Stomach smooth muscle (tissue), 2 donors: ENCODE measurements around the gene CECR2.
A peak's percentile ranks its signal among the peaks of the same experiment; 100 is the strongest.

Experiments
- H3K27ac ChIP-seq: one replicate; pipeline ENCODE4 v1.7.0; 2013; ENCODE audit warnings: mild to moderate bottlenecking, low read length, inconsistent platforms
- H3K27me3 ChIP-seq, 2 donors: one replicate each; pipeline ENCODE4 v1.7.0; 2013; ENCODE audit warnings: low read length in 2 of 2; ENCODE audit not compliant: insufficient read depth in 2 of 2, control insufficient read depth in 1 of 2
- H3K36me3 ChIP-seq, 2 donors: one replicate each; pipeline ENCODE4 v1.7.0; 2013; ENCODE audit warnings: low read length in 2 of 2; ENCODE audit not compliant: control insufficient read depth in 2 of 2, insufficient read depth in 2 of 2
- H3K4me1 ChIP-seq: one replicate; pipeline ENCODE4 v1.7.0; 2013; ENCODE audit warnings: low read length; ENCODE audit not compliant: control insufficient read depth, insufficient read depth
- H3K4me3 ChIP-seq, 2 donors: one replicate each; pipeline ENCODE4 v1.7.0; 2013; ENCODE audit warnings: low read length in 2 of 2
- H3K9ac ChIP-seq, 2 donors: one replicate each; pipeline ENCODE4 v1.7.0; 2013; ENCODE audit warnings: low read length in 2 of 2, mild to moderate bottlenecking in 1 of 2
- H3K9me3 ChIP-seq, 2 donors: one replicate each; pipeline ENCODE4 v1.7.0; 2013; ENCODE audit warnings: low read length in 2 of 2; ENCODE audit not compliant: control insufficient read depth in 2 of 2
- donor health status: healthy.
- donor health status: Pancreatic carcinoma.

CECR2 gene

DNA sequence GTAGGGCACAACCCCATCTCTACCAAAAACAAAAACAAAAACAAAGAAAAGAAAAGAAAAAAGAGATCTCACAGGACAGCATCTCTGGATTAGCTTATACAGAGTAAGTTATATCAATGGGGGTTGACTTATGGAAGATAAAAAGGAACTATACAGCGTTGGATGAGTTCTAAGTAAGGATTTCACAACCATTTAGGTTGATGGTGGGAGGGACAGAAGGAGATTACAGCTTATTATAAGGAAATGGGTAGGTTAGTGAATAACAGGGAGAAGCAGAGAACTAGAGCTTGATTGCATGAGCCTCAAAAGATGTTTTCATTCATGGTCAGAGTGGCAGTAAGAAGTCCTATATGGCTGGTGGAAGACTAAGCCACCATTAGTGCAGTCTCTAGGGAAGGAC, 60.3 kb downstream of the CECR2 start:
- H3K9me3 ChIP-seq: no peaks in the 10 kb centered on the region
- no peak overlapping the region for H3K27ac ChIP-seq
- H3K4me1 ChIP-seq: no peaks in the 10 kb centered on the region

GRCh38 chr22:17430412-17430811, 61.2 kb downstream of the CECR2 start:
- H3K4me1 ChIP-seq: no peaks in the 10 kb centered on the region
- no peak overlapping the region for H3K27ac ChIP-seq
- no peaks in the 10 kb centered on the region for H3K9me3 ChIP-seq
- no peak overlapping the region for H3K4me3 ChIP-seq
- H3K36me3 ChIP-seq: no peaks in the 10 kb centered on the region
- H3K27me3 ChIP-seq: no peaks in the 10 kb centered on the region
- H3K9ac ChIP-seq: no peak overlapping the region

More for the DNA sequence above, 60.3 kb downstream of the CECR2 start:
- Histone ChIP-seq H3K27me3 (no peaks in the 10 kb centered on the region), H3K4me3 (no peak overlapping the region), H3K36me3 (no peaks in the 10 kb centered on the region), H3K9ac (no peak overlapping the region)

DNA sequence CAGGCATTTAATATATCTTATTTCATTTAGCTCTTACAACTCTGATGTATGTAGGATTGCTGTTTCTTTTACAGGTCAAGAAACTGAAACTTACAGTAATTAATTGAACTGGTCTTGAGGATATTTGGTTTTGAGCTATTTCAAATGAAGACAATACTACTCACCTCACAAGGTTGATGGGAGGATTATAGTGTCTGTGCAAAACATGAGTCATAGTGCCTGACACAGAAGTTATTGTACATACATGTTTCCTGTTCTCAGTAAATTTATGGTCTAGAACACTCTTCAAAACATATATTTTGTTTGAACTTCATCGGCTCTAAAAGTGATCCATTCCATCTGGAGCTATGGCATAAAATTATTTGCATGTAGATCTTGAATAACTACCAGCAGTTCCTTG, 61.9 kb downstream of the CECR2 start:
- H3K27me3 ChIP-seq: no peaks in the 10 kb centered on the region
- no peaks in the 10 kb centered on the region for H3K9me3 ChIP-seq
- no peak overlapping the region for H3K27ac ChIP-seq
- H3K9ac ChIP-seq: no peak overlapping the region
- H3K36me3 ChIP-seq: no peaks in the 10 kb centered on the region
- H3K4me3 ChIP-seq: no peak overlapping the region
- H3K4me1 ChIP-seq: no peaks in the 10 kb centered on the region

DNA sequence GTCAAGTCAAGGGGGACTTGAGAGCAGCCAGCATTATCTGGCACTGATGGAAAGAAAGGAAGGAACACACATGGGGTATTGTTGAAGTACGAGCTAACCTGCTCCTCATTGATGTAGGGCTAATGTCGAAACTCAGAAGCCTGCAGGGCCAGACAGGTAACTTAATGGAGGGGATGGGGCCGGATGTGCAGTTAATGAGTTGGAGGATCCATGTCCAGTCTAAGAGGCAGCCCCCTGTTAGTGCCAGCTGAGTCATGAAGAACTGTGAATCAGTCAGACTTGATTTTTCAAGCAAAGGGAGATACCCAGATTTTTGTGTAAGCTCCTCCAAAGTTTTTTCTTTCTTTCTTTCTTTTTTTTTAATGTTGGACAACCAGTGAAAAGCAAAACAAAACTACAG, 65.6 kb downstream of the CECR2 start:
- Histone ChIP-seq H3K36me3 (no peaks in the 10 kb centered on the region), H3K27me3 (no peaks in the 10 kb centered on the region), H3K4me3 (no peak overlapping the region), H3K27ac (no peak overlapping the region), H3K9ac (no peak overlapping the region), H3K4me1 (no peaks in the 10 kb centered on the region), H3K9me3 (no peaks in the 10 kb centered on the region)

- H3K27ac ChIP-seq: no peak overlapping the region
- no peaks in the 10 kb centered on the region for H3K9me3 ChIP-seq
- H3K4me3 ChIP-seq: no peak overlapping the region
- H3K9ac ChIP-seq: no peak overlapping the region
- no peaks in the 10 kb centered on the region for H3K4me1 ChIP-seq
- H3K27me3 ChIP-seq: no peaks in the 10 kb centered on the region
- H3K36me3 ChIP-seq: no peaks in the 10 kb centered on the region
Observed at GRCh38 chr22:17435375-17435774, 66.1 kb downstream of the CECR2 start.

DNA sequence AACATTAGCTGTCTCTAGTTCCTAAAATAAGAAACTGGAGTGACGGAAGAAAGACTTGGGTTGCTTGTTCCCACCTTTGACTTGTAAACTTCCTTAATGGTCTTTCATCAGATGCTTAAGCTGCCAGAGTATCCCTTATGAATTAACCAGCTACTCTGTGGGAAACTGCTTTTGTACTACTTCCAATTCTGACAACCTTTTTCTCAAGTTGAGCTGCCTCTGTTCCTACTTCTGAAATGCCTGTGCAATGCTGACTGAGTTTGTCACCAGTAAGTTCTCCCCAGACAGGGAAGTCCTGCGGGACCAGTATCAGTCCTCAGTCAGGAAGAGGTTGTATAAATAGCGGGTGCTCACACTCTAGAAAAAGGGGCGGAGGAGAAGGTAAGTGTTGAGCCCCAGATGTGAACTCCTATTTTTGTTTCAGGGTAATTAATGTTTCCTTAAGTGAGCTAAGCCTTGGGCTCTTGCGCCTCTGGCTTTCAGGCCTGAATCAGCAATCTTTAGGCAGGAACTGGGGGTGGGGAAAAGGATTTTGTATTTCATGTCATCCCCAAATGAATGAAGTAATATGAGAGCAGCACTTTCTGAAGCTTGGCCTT, 67.2 kb downstream of the CECR2 start:
- Histone ChIP-seq H3K27ac (no peak overlapping the region), H3K4me1 (no peaks in the 10 kb centered on the region), H3K27me3 (no peaks in the 10 kb centered on the region), H3K9me3 (no peaks in the 10 kb centered on the region), H3K36me3 (no peaks in the 10 kb centered on the region), H3K4me3 (no peak overlapping the region), H3K9ac (no peak overlapping the region)

DNA sequence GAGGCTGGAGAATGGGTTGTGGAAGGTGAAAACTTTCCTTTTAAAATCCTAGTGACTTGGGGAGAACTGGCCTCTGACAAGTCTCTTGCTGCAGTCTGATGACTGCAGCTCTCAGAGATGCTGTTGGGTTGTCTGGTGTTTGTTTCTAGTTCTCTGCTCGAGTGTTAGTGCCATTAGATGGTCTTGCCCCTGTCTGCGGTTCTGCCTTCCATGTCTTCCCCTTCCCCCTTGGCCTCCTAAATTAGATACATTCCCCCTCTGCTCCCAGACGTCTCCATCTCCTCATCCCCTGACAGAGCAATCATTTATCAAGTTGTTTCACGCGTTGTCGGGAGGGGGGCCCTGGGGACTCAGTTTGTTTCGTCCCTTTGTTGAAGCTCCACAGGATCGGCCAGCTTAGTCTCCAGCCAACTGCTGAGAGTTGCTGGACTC, 67.7 kb downstream of the CECR2 start:
- Histone ChIP-seq H3K36me3 (no peaks in the 10 kb centered on the region), H3K4me1 (no peaks in the 10 kb centered on the region), H3K27ac (no peak overlapping the region), H3K4me3 (peak overlapping the region in 1 of 2 donors; percentile 29), H3K27me3 (no peaks in the 10 kb centered on the region), H3K9me3 (no peaks in the 10 kb centered on the region), H3K9ac (no peak overlapping the region)

DNA sequence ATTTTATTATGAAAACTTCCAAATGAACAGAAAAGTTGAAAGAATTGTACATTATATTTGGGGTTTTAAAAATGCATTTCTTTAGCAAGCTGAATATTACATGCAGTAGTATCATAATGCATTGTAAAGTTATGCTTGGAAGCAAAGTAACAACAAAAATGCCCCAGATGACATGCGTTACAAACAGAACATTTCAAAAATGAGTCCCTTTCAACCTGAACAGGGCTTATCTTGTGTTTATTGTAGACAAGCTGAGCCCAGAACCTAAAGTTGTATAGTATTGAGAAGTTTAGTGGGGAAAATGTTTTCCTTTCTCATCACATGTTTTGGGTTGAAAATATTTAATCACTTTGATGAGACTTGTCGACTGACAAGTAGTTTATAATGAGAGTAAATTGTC, 68.8 kb downstream of the CECR2 start:
- H3K27me3 ChIP-seq: no peaks in the 10 kb centered on the region
- H3K36me3 ChIP-seq: no peaks in the 10 kb centered on the region
- H3K9ac ChIP-seq: no peak overlapping the region
- H3K4me1 ChIP-seq: no peaks in the 10 kb centered on the region
- no peak overlapping the region for H3K4me3 ChIP-seq
- H3K27ac ChIP-seq: no peak overlapping the region
- H3K9me3 ChIP-seq: no peaks in the 10 kb centered on the region

DNA sequence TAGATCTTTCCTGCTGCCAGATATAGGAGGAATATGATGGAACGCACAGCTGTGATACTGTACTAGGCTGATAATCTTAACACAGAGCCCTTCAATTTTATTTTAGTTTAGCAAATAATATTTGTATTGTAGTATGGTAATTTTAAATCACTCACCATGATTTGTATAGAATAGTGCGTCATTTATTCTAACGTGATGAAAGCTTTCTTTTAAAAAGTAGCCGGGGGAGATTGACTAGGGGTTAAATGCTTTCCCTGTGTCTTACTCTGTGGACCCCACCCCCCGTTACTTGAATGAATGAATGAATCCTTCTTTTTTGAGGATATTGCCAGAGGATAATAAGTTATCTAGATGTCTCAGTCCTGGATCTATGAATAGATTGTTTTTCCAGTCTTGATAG, 72.1 kb downstream of the CECR2 start:
- Histone ChIP-seq H3K36me3 (no peaks in the 10 kb centered on the region), H3K4me1 (no peaks in the 10 kb centered on the region), H3K27me3 (peaks cover 0 to 3% of the 10 kb centered on the region in 2 donors), H3K4me3 (no peak overlapping the region), H3K27ac (no peak overlapping the region), H3K9me3 (no peaks in the 10 kb centered on the region), H3K9ac (no peak overlapping the region)

GRCh38 chr22:17443405-17444203, 74.3 kb downstream of the CECR2 start:
- no peak overlapping the region for H3K27ac ChIP-seq
- H3K27me3 ChIP-seq: peaks cover 0 to 3% of the 10 kb centered on the region in 2 donors
- no peaks in the 10 kb centered on the region for H3K36me3 ChIP-seq
- no peaks in the 10 kb centered on the region for H3K4me1 ChIP-seq
- H3K9me3 ChIP-seq: no peaks in the 10 kb centered on the region
- H3K4me3 ChIP-seq: no peak overlapping the region
- no peak overlapping the region for H3K9ac ChIP-seq

DNA sequence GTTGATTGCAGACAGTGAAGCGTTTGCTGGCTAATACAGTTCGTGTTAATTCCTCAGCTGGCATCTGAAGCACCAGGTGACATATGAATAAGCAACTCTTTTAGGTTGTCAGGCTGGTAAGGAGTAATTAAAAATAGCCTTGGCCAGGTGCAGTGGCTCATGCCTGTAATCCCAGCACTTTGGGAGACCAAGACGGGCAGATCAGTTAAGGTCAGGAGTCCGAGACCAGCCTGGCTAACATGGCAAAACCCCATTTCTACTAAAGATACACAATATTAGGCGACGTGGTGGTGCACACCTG, 74.9 kb downstream of the CECR2 start:
- Histone ChIP-seq H3K27me3 (peaks cover 0 to 3% of the 10 kb centered on the region in 2 donors), H3K27ac (no peak overlapping the region), H3K9me3 (no peaks in the 10 kb centered on the region), H3K4me3 (no peak overlapping the region), H3K9ac (no peak overlapping the region), H3K36me3 (no peaks in the 10 kb centered on the region), H3K4me1 (no peaks in the 10 kb centered on the region)
